GM12873 (cell line): Measurements from ENCODE around the gene TMPRSS3.
A peak's percentile ranks its signal among the peaks of the same experiment; 100 is the strongest.

Experiments
- CTCF ChIP-seq: IDR thresholded peaks from 2 replicates; pipeline ENCODE4 v1.5.1; 2012; ENCODE audit warnings: low read depth, mild to moderate bottlenecking, moderate library complexity, low read length, control low read depth; ENCODE audit not compliant: insufficient read depth; ENCODE audit errors: missing control alignments

The TMPRSS3 gene

GRCh38 chr21:42412636-42412933 lies 16.7 kb upstream of the TMPRSS3 start:
- TF ChIP-seq CTCF = no peak

GRCh38 chr21:42411891-42412635 lies 16.2 kb upstream of the TMPRSS3 start:
- TF ChIP-seq CTCF = no peak

GRCh38 chr21:42411197-42411869 lies 15.5 kb upstream of the TMPRSS3 start:
- peak; percentile 15 for TF ChIP-seq CTCF

- TF ChIP-seq CTCF = no peak
Measured at GRCh38 chr21:42409366-42409765, 13.5 kb upstream of the TMPRSS3 start.

- no peak for TF ChIP-seq CTCF
Measured at GRCh38 chr21:42407476-42407875, 11.6 kb upstream of the TMPRSS3 start.

GRCh38 chr21:42406866-42407265 lies 11.0 kb upstream of the TMPRSS3 start:
- TF ChIP-seq CTCF = no peak

GRCh38 chr21:42406201-42406621 lies 10.4 kb upstream of the TMPRSS3 start:
- TF ChIP-seq CTCF = no peak
